ENCODE measurements around the gene B3GNT8. TPM values are rescaled to one million over a fixed set of nuclear protein-coding genes. Genes with fewer than 3 reads are reported as not detected.
"Not testable (repeated sequence)": the region's sequence is repeated elsewhere in the genome, so short reads cannot be mapped to it uniquely, and the experiment has no call there.

The B3GNT8 gene
- polyA plus RNA-seq (2013, experiment 1 of 2), result 1.0 TPM
- 1.3 TPM for polyA plus RNA-seq (2013, experiment 2 of 2)

GRCh38 chr19:41426952-41427646 lies at the start of gene B3GNT8:
Gene B3GNT8, minus strand, starts transcription at chr19:41427374. Its CDS starts 596 bp downstream, at chr19:41426778.
- Histone ChIP-seq H3K36me3 (ENCODE audit: insufficient read depth, low read length) (peaks cover 31% of the 10 kb centered on the region), H3K27me3 (ENCODE audit: insufficient read depth, low read length) (no peaks in the 10 kb centered on the region), H3K4me1 (ENCODE audit: insufficient read depth, low read length) (peaks cover 11% of the 10 kb centered on the region), H3K9ac (ENCODE audit: low read depth, low read length) (peak within 1 kb of the TSS; percentile 60), H3K4me3 (ENCODE audit: low read length) (peak within 1 kb of the TSS; percentile 57), H3K27ac (ENCODE audit: low read depth, low read length) (peak within 1 kb of the TSS; percentile 51; the same call in 1 of the 2 replicates), H3K9me3 (ENCODE audit: insufficient read depth, low read depth, low read length) (no peaks in the 10 kb centered on the region)
- 8% methylated on average over 19 of the region's 19 CpGs for WGBS

- Histone ChIP-seq H3K9ac (ENCODE audit: low read depth, low read length) (no peak overlapping the region), H3K9me3 (ENCODE audit: insufficient read depth, low read depth, low read length) (peaks cover 21% of the 10 kb centered on the region), H3K4me1 (ENCODE audit: insufficient read depth, low read length) (no peaks in the 10 kb centered on the region), H3K27ac (ENCODE audit: low read depth, low read length) (no peak overlapping the region), H3K4me3 (ENCODE audit: low read length) (no peak overlapping the region), H3K36me3 (ENCODE audit: insufficient read depth, low read length) (no peaks in the 10 kb centered on the region), H3K27me3 (ENCODE audit: insufficient read depth, low read length) (no peaks in the 10 kb centered on the region)
Observed at GRCh38 chr19:41476583-41476982, 49.4 kb upstream of the B3GNT8 start.

- H3K9ac ChIP-seq (ENCODE audit: low read depth, low read length); H3K36me3 ChIP-seq (ENCODE audit: insufficient read depth, low read length); H3K27me3 ChIP-seq (ENCODE audit: insufficient read depth, low read length); H3K4me1 ChIP-seq (ENCODE audit: insufficient read depth, low read length); H3K27ac ChIP-seq (ENCODE audit: low read depth, low read length); H3K4me3 ChIP-seq (ENCODE audit: low read length): not testable (repeated sequence)
- 87% methylated on average over 17 of the region's 22 CpGs for WGBS
- peaks cover 30% of the 10 kb centered on the region for H3K9me3 ChIP-seq (ENCODE audit: insufficient read depth, low read depth, low read length)
Observed at GRCh38 chr19:41463257-41464256, 36.4 kb upstream of the B3GNT8 start.

GRCh38 chr19:41462497-41462896 lies 35.3 kb upstream of the B3GNT8 start:
- H3K36me3 ChIP-seq (ENCODE audit: insufficient read depth, low read length), result no peaks in the 10 kb centered on the region
- WGBS, result 75% methylated on average over 6 of the region's 6 CpGs
- H3K4me3 ChIP-seq (ENCODE audit: low read length), result no peak overlapping the region
- H3K27ac ChIP-seq (ENCODE audit: low read depth, low read length), result no peak overlapping the region
- H3K9me3 ChIP-seq (ENCODE audit: insufficient read depth, low read depth, low read length), result peaks cover 30% of the 10 kb centered on the region
- H3K27me3 ChIP-seq (ENCODE audit: insufficient read depth, low read length), result peaks cover 4% of the 10 kb centered on the region; the same call in 1 of the 2 replicates
- H3K4me1 ChIP-seq (ENCODE audit: insufficient read depth, low read length), result no peaks in the 10 kb centered on the region
- no peak overlapping the region for H3K9ac ChIP-seq (ENCODE audit: low read depth, low read length)

- no peaks in the 10 kb centered on the region for H3K36me3 ChIP-seq (ENCODE audit: insufficient read depth, low read length)
- no peaks in the 10 kb centered on the region for H3K4me1 ChIP-seq (ENCODE audit: insufficient read depth, low read length)
- no peak overlapping the region for H3K9ac ChIP-seq (ENCODE audit: low read depth, low read length)
- WGBS, result 78% methylated on average over 1 of the region's 1 CpG
- no peak overlapping the region for H3K4me3 ChIP-seq (ENCODE audit: low read length)
- H3K27me3 ChIP-seq (ENCODE audit: insufficient read depth, low read length), result peaks cover 29% of the 10 kb centered on the region
- H3K27ac ChIP-seq (ENCODE audit: low read depth, low read length), result no peak overlapping the region
- H3K9me3 ChIP-seq (ENCODE audit: insufficient read depth, low read depth, low read length), result peaks cover 14% of the 10 kb centered on the region; the same call in 1 of the 2 replicates
Observed at GRCh38 chr19:41457241-41457640, 30.1 kb upstream of the B3GNT8 start.

GRCh38 chr19:41456342-41456918 lies 29.3 kb upstream of the B3GNT8 start:
- H3K4me3 ChIP-seq (ENCODE audit: low read length), result no peak overlapping the region

GRCh38 chr19:41455936-41456335 lies 28.8 kb upstream of the B3GNT8 start:
- H3K27me3 ChIP-seq (ENCODE audit: insufficient read depth, low read length), result peaks cover 29% of the 10 kb centered on the region
- no peaks in the 10 kb centered on the region for H3K4me1 ChIP-seq (ENCODE audit: insufficient read depth, low read length)
- no peaks in the 10 kb centered on the region for H3K36me3 ChIP-seq (ENCODE audit: insufficient read depth, low read length)
- no peak overlapping the region for H3K9ac ChIP-seq (ENCODE audit: low read depth, low read length)
- 0 out of 2 replicates have a peak, but pooled peaks cover 5% of the 10 kb centered on the region for H3K9me3 ChIP-seq (ENCODE audit: insufficient read depth, low read depth, low read length)
- H3K4me3 ChIP-seq (ENCODE audit: low read length), result no peak overlapping the region
- H3K27ac ChIP-seq (ENCODE audit: low read depth, low read length), result no peak overlapping the region
- 54% methylated on average over 2 of the region's 2 CpGs for WGBS

More at GRCh38 chr19:41456342-41456918, 29.3 kb upstream of the B3GNT8 start:
- H3K4me1 ChIP-seq (ENCODE audit: insufficient read depth, low read length), result no peaks in the 10 kb centered on the region
- H3K36me3 ChIP-seq (ENCODE audit: insufficient read depth, low read length), result no peaks in the 10 kb centered on the region
- H3K27me3 ChIP-seq (ENCODE audit: insufficient read depth, low read length), result peaks cover 29% of the 10 kb centered on the region
- 0 out of 2 replicates have a peak, but pooled peaks cover 8% of the 10 kb centered on the region for H3K9me3 ChIP-seq (ENCODE audit: insufficient read depth, low read depth, low read length)
- no peak overlapping the region for H3K9ac ChIP-seq (ENCODE audit: low read depth, low read length)
- H3K27ac ChIP-seq (ENCODE audit: low read depth, low read length), result no peak overlapping the region
- 73% methylated on average over 5 of the region's 7 CpGs for WGBS

GRCh38 chr19:41452584-41453275 lies 25.6 kb upstream of the B3GNT8 start:
- Histone ChIP-seq H3K4me3 (ENCODE audit: low read length) (no peak overlapping the region), H3K27ac (ENCODE audit: low read depth, low read length) (no peak overlapping the region), H3K4me1 (ENCODE audit: insufficient read depth, low read length) (no peaks in the 10 kb centered on the region), H3K9ac (ENCODE audit: low read depth, low read length) (no peak overlapping the region), H3K27me3 (ENCODE audit: insufficient read depth, low read length) (peaks cover 41% of the 10 kb centered on the region), H3K9me3 (ENCODE audit: insufficient read depth, low read depth, low read length) (no peaks in the 10 kb centered on the region), H3K36me3 (ENCODE audit: insufficient read depth, low read length) (no peaks in the 10 kb centered on the region)
- 55% methylated on average over 6 of the region's 6 CpGs for WGBS

- H3K27ac ChIP-seq (ENCODE audit: low read depth, low read length), result no peak overlapping the region
- no peak overlapping the region for H3K4me3 ChIP-seq (ENCODE audit: low read length)
- H3K27me3 ChIP-seq (ENCODE audit: insufficient read depth, low read length), result peaks cover 23% of the 10 kb centered on the region
- no peak overlapping the region for H3K9ac ChIP-seq (ENCODE audit: low read depth, low read length)
- H3K4me1 ChIP-seq (ENCODE audit: insufficient read depth, low read length), result no peaks in the 10 kb centered on the region
- WGBS, result 89% methylated on average over 2 of the region's 3 CpGs
- no peaks in the 10 kb centered on the region; the same call in 1 of the 2 replicates for H3K9me3 ChIP-seq (ENCODE audit: insufficient read depth, low read depth, low read length)
- no peaks in the 10 kb centered on the region for H3K36me3 ChIP-seq (ENCODE audit: insufficient read depth, low read length)
Observed at GRCh38 chr19:41449865-41450178, 22.6 kb upstream of the B3GNT8 start.

GRCh38 chr19:41449079-41449864 lies 22.1 kb upstream of the B3GNT8 start:
- Histone ChIP-seq H3K36me3 (ENCODE audit: insufficient read depth, low read length) (no peaks in the 10 kb centered on the region), H3K4me1 (ENCODE audit: insufficient read depth, low read length) (no peaks in the 10 kb centered on the region), H3K4me3 (ENCODE audit: low read length) (peak overlapping the region; percentile 41), H3K27me3 (ENCODE audit: insufficient read depth, low read length) (peaks cover 20% of the 10 kb centered on the region), H3K9me3 (ENCODE audit: insufficient read depth, low read depth, low read length) (no peaks in the 10 kb centered on the region; the same call in 1 of the 2 replicates), H3K9ac (ENCODE audit: low read depth, low read length) (no peak overlapping the region), H3K27ac (ENCODE audit: low read depth, low read length) (no peak overlapping the region)
- WGBS, result 11% methylated on average over 21 of the region's 22 CpGs

All from HUES64 (cell line).